Pancreas (tissue), 10 donors: ENCODE results near the gene HLA-C. TPM values are rescaled to one million over a fixed set of nuclear protein-coding genes. Genes with fewer than 3 reads are reported as not detected.

Source experiments
- ATAC-seq, 4 donors: fragments of 200-7000 bp; cut with Tn5 transposase; one replicate each; pipeline versions ENCODE4 v1.8.0 to v1.9.1; 2020; ENCODE audit warnings: mild to moderate bottlenecking in 4 of 4, moderate library complexity in 4 of 4
- DNase-seq, 6 donors: peaks; one replicate each; pipeline ENCODE4 v3.0.0-alpha.2; 2020
- FAIRE-seq: peaks from 2 replicates; lab custom pipeline; 2012; peaks lifted over from hg19 to GRCh38; lab: Jason Lieb, UNC
- H3K27ac ChIP-seq, 4 donors: fragments of 200-600 bp; sonication (generic); 1 replicate in 3 of 4; 2 replicates in 1 of 4; pipeline versions ENCODE4 v1.5.0 to v1.8.0; 2020
- H3K27me3 ChIP-seq, 4 donors: fragments of 200-600 bp; one replicate each; pipeline ENCODE4 v1.8.0; 2021
- H3K36me3 ChIP-seq, 3 donors: fragments of 200-600 bp; sonication (generic) in 1 of 3; one replicate each; pipeline versions ENCODE4 v1.5.0 to v1.8.0; 2020 to 2021
- H3K4me1 ChIP-seq, 3 donors: fragments of 200-600 bp; one replicate each; pipeline ENCODE4 v1.8.0; 2021
- H3K4me3 ChIP-seq, 4 donors: fragments of 200-600 bp; sonication (generic) in 2 of 4; one replicate each; pipeline versions ENCODE4 v1.5.0 to v1.8.0; 2020 to 2021
- H3K9me3 ChIP-seq, 4 donors: fragments of 200-600 bp; one replicate each; pipeline ENCODE4 v1.8.0; 2021
- WGBS, 2 donors: extraction: QIAGEN DNeasy Blood & Tissue Kit; methylation state at CpG; one replicate each; pipeline ENCODE4 v1.1.7; 2013; 5-methylcytosine and 5-hydroxymethylcytosine counted together
- intact Hi-C, 3 donors: fragments of 100-400 bp; cut with DNase I; formaldehyde crosslinking; loops; one replicate each; pipeline versions ENCODE4 v1.11.1 to v1.14.2; 2022
- polyA plus RNA-seq, 2 donors: library from polyadenylated mRNA; stranded (reverse); fragments of 200-250 nt; gene quantifications; one replicate each; pipeline ENCODE4 v1.2.3, GENCODE V29; 2013
- total RNA-seq, 6 donors: library from RNA; stranded (reverse); fragmentation: NEBNext Ultra II Directional in 4 of 6; extraction: Animal tissue kit (Norgen Biotek cat#: 25700) in 4 of 6; gene quantifications; one replicate each; pipeline versions ENCODE4 v1.2.1 to v1.2.4, GENCODE V29; 2021 to 2023
- TF ChIP-seq, protein P1 (sequence below), 4 donors: fragments of 200-600 bp; sonication (generic) in 3 of 4; IDR thresholded peaks; one replicate each; pipeline versions ENCODE4 v1.5.0 to v1.8.0; 2021; ENCODE audit warnings: antibody characterized with exemption in 4 of 4
- donor health status: healthy with polysubstance abuse.
- donor health status: DM: no; HTN: no; CAD: no; lungs with moderate emphysema.
- donor health status: DM: no; HTN: no; CAD: no.
- donor health status: control.
- donor health status: control.
- donor health status: Bipolar disorder and iron deficiency.
- donor health status: DM: yes; HTN: yes; CAD: no.
- donor health status: DM: no; HTN: no; CAD: no.
- donor health status: DM: no; HTN: no; CAD: no.
- donor health status: DM: yes; HTN: yes; CAD: no.

HLA-C gene
- total RNA-seq (100 to 1,000 TPM; 135 to 297 (median 208) TPM), polyA plus RNA-seq (100 to 1,000 TPM; 147 to 160 TPM)

GRCh38 chr6:31271641-31272357 is at the start of gene HLA-C:
TSS of gene HLA-C (minus strand) at chr6:31272092. CDS start at chr6:31272071, 21 bp downstream.
- peak; percentile 9 for FAIRE-seq
- Histone ChIP-seq H3K27me3 (no peaks in the 10 kb centered on the region), H3K9me3 (no peaks in the 10 kb centered on the region), H3K4me3 (peak within 1 kb of the TSS; percentile 12 to 69 (median 60)), H3K27ac (peak within 1 kb of the TSS; percentile 80 to 97 (median 92)), H3K4me1 (peaks cover 0 to 5% (median 0%) of the 10 kb centered on the region in 3 donors), H3K36me3 (no peaks in the 10 kb centered on the region)
- TF ChIP-seq, protein P1, sequence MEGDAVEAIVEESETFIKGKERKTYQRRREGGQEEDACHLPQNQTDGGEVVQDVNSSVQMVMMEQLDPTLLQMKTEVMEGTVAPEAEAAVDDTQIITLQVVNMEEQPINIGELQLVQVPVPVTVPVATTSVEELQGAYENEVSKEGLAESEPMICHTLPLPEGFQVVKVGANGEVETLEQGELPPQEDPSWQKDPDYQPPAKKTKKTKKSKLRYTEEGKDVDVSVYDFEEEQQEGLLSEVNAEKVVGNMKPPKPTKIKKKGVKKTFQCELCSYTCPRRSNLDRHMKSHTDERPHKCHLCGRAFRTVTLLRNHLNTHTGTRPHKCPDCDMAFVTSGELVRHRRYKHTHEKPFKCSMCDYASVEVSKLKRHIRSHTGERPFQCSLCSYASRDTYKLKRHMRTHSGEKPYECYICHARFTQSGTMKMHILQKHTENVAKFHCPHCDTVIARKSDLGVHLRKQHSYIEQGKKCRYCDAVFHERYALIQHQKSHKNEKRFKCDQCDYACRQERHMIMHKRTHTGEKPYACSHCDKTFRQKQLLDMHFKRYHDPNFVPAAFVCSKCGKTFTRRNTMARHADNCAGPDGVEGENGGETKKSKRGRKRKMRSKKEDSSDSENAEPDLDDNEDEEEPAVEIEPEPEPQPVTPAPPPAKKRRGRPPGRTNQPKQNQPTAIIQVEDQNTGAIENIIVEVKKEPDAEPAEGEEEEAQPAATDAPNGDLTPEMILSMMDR (IDR thresholded peaks at IDR 0.05), result no peak
- intact Hi-C loops, result no loop called here
- DNase-seq, result peak; percentile 82 to 94 (median 91)
- ATAC-seq, result peak; percentile 96 to 99 (median 98)
- WGBS, 2 donors, result 0 to 1% methylated on average over 43 to 62 of the region's 62 CpGs

DNA sequence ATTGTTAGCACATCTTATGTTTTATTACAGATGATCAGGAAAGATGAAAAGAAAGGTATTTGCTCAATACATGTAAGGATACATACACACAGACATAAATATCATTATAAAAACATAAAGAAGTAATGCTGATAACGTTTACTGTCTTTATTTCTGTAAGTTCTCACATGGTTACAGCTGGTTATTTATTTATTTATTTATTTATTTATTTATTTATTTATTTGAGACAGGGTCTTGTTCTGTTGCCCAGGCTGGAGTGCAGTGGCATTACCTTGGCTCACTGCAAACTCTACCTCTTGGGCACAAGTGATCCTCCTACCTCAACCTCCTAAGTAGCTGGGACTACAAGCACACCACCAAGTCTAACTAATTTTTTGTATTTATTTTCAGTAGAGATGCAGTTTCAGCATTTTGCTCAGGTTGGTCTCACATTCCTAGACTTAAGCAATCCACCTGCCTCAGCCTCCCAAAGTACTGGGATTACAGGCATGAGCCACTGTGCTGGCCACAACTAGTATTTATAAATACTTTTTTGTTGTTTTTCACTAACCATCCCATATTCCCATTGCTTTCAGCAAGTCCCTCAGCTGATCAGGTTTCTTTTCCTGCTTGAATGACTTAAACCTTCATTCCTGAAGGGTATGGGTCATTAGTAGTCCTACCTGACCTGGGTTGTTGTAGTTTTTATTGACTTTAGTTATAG is 49.3 kb upstream of the HLA-C start:
- Histone ChIP-seq H3K4me1 (no peaks in the 10 kb centered on the region), H3K9me3 (no peaks in the 10 kb centered on the region), H3K27ac (no peak overlapping the region), H3K4me3 (no peak overlapping the region), H3K36me3 (no peaks in the 10 kb centered on the region), H3K27me3 (no peaks in the 10 kb centered on the region)
- DNase-seq (no peak), FAIRE-seq (no peak), ATAC-seq (no peak)
- TF ChIP-seq, protein P1 (IDR thresholded peaks at IDR 0.05), result no peak
- intact Hi-C loops, result no loop called here
- WGBS, 2 donors, result 28 to 49% methylated on average over 1 of the region's 1 CpG

- H3K9me3 ChIP-seq, result no peaks in the 10 kb centered on the region
- H3K36me3 ChIP-seq, result no peaks in the 10 kb centered on the region
- no peaks in the 10 kb centered on the region for H3K4me1 ChIP-seq
- intact Hi-C loops, result no loop called here
- H3K27me3 ChIP-seq, result no peaks in the 10 kb centered on the region
- ATAC-seq (no peak), FAIRE-seq (no peak), DNase-seq (no peak)
- no peak overlapping the region for H3K27ac ChIP-seq
- 50 to 61% methylated on average over 2 of the region's 2 CpGs for WGBS, 2 donors
- TF ChIP-seq, protein P1 (IDR thresholded peaks at IDR 0.05), result no peak
- H3K4me3 ChIP-seq, result no peak overlapping the region
Observed at GRCh38 chr6:31317036-31317435, 45.1 kb upstream of the HLA-C start.

- intact Hi-C loops, result no loop called here
- no peak for ATAC-seq
- 74 to 80% methylated on average over 2 of the region's 2 CpGs for WGBS, 2 donors
- H3K27me3 ChIP-seq, result no peaks in the 10 kb centered on the region
- no peaks in the 10 kb centered on the region for H3K9me3 ChIP-seq
- H3K4me1 ChIP-seq, result no peaks in the 10 kb centered on the region
- no peak for DNase-seq
- no peak overlapping the region for H3K27ac ChIP-seq
- no peaks in the 10 kb centered on the region for H3K36me3 ChIP-seq
- FAIRE-seq, result no peak
- TF ChIP-seq, protein P1 (IDR thresholded peaks at IDR 0.05), result no peak
- H3K4me3 ChIP-seq, result no peak overlapping the region
Observed at GRCh38 chr6:31309641-31310040, 37.7 kb upstream of the HLA-C start.

DNA sequence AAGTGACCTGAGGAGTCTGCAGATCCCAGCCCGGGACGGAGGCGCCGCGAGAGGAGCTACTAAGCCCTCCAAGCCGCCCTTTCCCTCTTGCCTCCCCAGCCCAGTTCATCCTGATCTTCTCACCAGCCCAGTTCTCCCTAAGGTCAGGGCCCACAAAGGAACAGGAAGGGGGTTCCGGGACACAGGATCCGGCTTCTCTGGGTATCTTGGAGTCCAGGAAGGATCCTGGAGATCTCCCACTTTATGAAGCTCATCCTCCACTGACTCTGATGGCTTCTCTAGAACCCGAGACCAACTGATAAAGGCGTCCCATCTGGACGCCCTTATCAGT is 36.9 kb upstream of the HLA-C start:
- TF ChIP-seq, protein P1 (IDR thresholded peaks at IDR 0.05), result no peak
- Histone ChIP-seq H3K27me3 (no peaks in the 10 kb centered on the region), H3K9me3 (no peaks in the 10 kb centered on the region), H3K36me3 (no peaks in the 10 kb centered on the region), H3K27ac (no peak overlapping the region), H3K4me3 (peak overlapping the region; percentile 30 to 67 (median 43)), H3K4me1 (no peaks in the 10 kb centered on the region)
- intact Hi-C loops, result no loop called here
- peak in 1 of 4 donors; percentile 33 for ATAC-seq
- no peak for DNase-seq
- WGBS, 2 donors, result 28 to 31% methylated on average over 4 to 7 of the region's 11 CpGs
- FAIRE-seq, result no peak
